SH-SY5Y (cell line): ENCODE data around the gene IFNA7.

Experiments
- GATA2 ChIP-seq: IDR thresholded peaks from 2 replicates; pipeline ENCODE4 v1.6.1; 2011; ENCODE audit warnings: mild to moderate bottlenecking, low read depth, low read length
- GATA3 ChIP-seq: IDR thresholded peaks from 2 replicates; pipeline ENCODE4 v1.6.1; 2011; ENCODE audit warnings: low read depth, mild to moderate bottlenecking, low read length, moderate library complexity

- TF ChIP-seq GATA3 (no peak), GATA2 (no peak)
Observed at GRCh38 chr9:21160178-21160577, 41.8 kb downstream of the IFNA7 start.
